ENCODE results near the gene PDE4D. TPM values are rescaled to one million over a fixed set of nuclear protein-coding genes. Genes with fewer than 3 reads are reported as not detected.

The PDE4D gene
- total and polyA plus RNA-seq, 12 donors = 1.2 to 18.9 (median 2.1) TPM

DNA sequence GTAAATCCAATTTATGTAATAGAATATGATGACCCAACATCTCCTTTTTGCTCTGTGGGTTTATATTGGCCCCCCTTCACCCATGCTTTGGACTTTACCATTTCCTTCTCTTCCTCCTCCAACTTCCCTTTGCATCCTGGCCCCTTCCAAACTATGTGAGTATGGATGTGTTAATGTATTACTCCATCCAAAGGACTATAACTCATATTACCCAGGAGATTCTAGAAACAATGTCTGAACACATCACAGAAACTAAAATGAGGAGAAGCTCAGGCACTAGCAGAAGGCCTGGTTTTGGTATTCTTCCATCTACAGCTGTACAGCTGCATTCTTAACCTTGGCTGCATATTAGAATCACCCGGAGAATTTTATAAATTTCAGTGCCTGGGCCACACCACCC is 110.7 kb downstream of the PDE4D start:
- 61 to 75% (median 69%) methylated on average over 1 of the region's 1 CpG for WGBS, 4 donors
- Histone ChIP-seq H3K9me3 (replicated peaks in 1 of 3) (no peaks in the 10 kb centered on the region), H3K27me3 (no peaks in the 10 kb centered on the region), H3K27ac (no peak overlapping the region), H3K4me1 (replicated peaks in 1 of 2) (no peaks in the 10 kb centered on the region), H3K36me3 (replicated peaks in 1 of 2) (no peaks in the 10 kb centered on the region), H3K4me3 (no peak overlapping the region)
- intact Hi-C loops (cut with DNase I) = no loop called here
- no peak for DNase-seq
- TF ChIP-seq POLR2A (IDR thresholded peaks at IDR 0.05) (no peak), CTCF (IDR thresholded peaks at IDR 0.05) (no peak)

GRCh38 chr5:59779453-59779852 is 114.1 kb downstream of the PDE4D start:
- TF ChIP-seq CTCF (IDR thresholded peaks at IDR 0.05) (no peak), POLR2A (IDR thresholded peaks at IDR 0.05) (no peak)
- no peak overlapping the region for H3K4me3 ChIP-seq
- no peaks in the 10 kb centered on the region for H3K27me3 ChIP-seq
- H3K9me3 ChIP-seq (replicated peaks in 1 of 3) = no peaks in the 10 kb centered on the region
- no peak for DNase-seq
- H3K27ac ChIP-seq = no peak overlapping the region
- intact Hi-C loops (cut with DNase I) = no loop called here
- H3K4me1 ChIP-seq (replicated peaks in 1 of 2) = no peaks in the 10 kb centered on the region
- no peaks in the 10 kb centered on the region for H3K36me3 ChIP-seq (replicated peaks in 1 of 2)
- WGBS, 4 donors = 54 to 76% (median 69%) methylated on average over 2 of the region's 2 CpGs

- no peak overlapping the region for H3K27ac ChIP-seq
- no peak for DNase-seq
- 37 to 55% (median 39%) methylated on average over 4 of the region's 4 CpGs for WGBS, 4 donors
Observed at GRCh38 chr5:59777028-59777427, 116.5 kb downstream of the PDE4D start.

GRCh38 chr5:59773294-59773693 is 120.2 kb downstream of the PDE4D start:
- no peak for DNase-seq
- Histone ChIP-seq H3K27me3 (peaks cover 4% of the 10 kb centered on the region), H3K9me3 (replicated peaks in 1 of 3) (no peaks in the 10 kb centered on the region), H3K4me1 (replicated peaks in 1 of 2) (peaks cover 0 to 8% of the 10 kb centered on the region in 2 donors), H3K27ac (no peak overlapping the region), H3K4me3 (no peak overlapping the region), H3K36me3 (replicated peaks in 1 of 2) (no peaks in the 10 kb centered on the region)
- TF ChIP-seq POLR2A (IDR thresholded peaks at IDR 0.05) (no peak), CTCF (IDR thresholded peaks at IDR 0.05) (no peak)
- intact Hi-C loops (cut with DNase I) = no loop called here

More at GRCh38 chr5:59777028-59777427, 116.5 kb downstream of the PDE4D start:
- no peaks in the 10 kb centered on the region for H3K9me3 ChIP-seq (replicated peaks in 1 of 3)
- H3K4me3 ChIP-seq = no peak overlapping the region
- intact Hi-C loops (cut with DNase I) = no loop called here
- no peaks in the 10 kb centered on the region for H3K27me3 ChIP-seq
- no peak for TF ChIP-seq POLR2A (IDR thresholded peaks at IDR 0.05)
- no peak for TF ChIP-seq CTCF (IDR thresholded peaks at IDR 0.05)
- no peaks in the 10 kb centered on the region for H3K4me1 ChIP-seq (replicated peaks in 1 of 2)
- H3K36me3 ChIP-seq (replicated peaks in 1 of 2) = no peaks in the 10 kb centered on the region
